DLD1 (cell line): ENCODE measurements around the gene PPP4R4.

Experiments used
- in situ Hi-C: cut with HindIII; loops from 2 replicates; pipeline ENCODE4 v1.10.0; 2017; ENCODE audit warnings: low sequenced_read_pairs

Gene PPP4R4, protein sequence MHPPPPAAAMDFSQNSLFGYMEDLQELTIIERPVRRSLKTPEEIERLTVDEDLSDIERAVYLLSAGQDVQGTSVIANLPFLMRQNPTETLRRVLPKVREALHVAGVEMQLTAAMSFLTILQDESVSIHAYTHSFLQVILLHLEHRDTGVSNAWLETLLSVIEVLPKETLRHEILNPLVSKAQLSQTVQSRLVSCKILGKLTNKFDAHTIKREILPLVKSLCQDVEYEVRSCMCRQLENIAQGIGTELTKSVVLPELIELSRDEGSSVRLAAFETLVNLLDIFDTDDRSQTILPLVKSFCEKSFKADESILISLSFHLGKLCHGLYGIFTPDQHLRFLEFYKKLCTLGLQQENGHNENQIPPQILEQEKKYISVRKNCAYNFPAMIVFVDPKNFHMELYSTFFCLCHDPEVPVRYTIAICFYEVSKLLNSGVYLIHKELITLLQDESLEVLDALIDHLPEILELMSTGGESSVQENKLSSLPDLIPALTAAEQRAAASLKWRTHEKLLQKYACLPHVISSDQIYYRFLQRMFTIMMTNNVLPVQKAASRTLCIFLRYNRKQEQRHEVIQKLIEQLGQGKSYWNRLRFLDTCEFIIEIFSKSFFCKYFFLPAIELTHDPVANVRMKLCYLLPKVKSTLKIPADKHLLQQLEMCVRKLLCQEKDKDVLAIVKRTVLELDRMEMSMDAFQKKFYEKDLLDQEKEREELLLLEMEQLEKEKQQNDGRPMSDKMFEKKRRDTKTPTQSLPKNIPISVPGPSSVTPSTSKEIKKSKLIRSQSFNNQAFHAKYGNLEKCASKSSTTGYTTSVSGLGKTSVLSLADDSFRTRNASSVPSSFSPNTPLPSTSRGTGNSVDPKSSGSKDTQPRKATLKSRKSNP

DNA sequence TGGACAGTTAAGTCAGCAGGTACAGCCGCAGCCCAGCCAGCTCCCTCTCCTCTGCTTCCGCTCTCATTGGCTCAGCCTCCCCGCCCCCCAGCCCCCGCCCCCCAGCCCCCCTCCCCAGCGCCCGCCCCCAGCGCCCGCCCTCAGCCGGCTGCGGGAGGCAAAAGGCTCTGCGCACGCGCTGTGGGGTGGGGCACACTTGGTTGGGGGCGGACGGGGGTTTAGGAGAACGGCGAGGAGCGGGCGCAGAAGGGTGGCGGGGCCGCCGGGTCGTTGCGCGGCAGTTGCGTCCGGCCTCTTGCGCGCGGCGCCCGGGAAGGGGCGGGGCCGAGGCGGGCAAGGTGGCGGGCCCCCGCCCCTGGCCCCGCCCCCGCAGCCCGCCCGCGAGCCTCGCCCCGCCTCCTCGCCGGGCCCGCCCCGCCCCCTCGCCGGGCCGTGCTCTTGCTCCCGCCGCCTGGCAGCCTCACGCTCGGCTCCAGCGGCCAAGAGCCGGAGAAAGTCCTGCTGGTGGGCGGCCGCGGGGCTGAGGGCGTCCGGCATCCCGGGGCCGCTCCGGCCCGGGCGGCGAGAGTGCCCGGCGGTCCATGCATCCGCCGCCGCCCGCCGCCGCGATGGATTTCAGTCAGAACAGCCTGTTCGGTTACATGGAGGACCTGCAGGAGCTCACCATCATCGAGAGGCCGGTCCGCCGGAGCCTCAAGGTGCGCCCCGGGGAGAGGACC is at the start of gene PPP4R4:
PPP4R4 (plus strand) TSS at position 438 of the 719 bp plus-strand sequence; CDS start at position 582, 144 bp downstream.
- in situ Hi-C loops: no loop called here

GRCh38 chr14:94124582-94125377 is 49.3 kb upstream of the PPP4R4 start:
- in situ Hi-C loops: no loop called here

- in situ Hi-C loops: no loop called here
Observed at GRCh38 chr14:94125659-94126418, 48.3 kb upstream of the PPP4R4 start.

DNA sequence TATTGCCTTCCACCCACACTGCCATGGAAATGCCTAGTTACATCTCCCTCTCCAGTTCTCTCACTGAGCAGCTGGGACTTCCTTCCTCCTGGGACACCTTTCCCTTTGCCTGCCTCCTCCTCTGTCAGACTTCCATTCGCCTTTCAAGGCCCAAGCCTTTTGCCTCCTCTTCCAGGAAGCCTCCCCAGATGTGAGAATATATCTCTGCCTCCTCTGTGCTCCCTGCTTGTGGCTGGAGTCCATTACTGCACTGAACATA is 47.8 kb upstream of the PPP4R4 start:
- in situ Hi-C loops: no loop called here

GRCh38 chr14:94126800-94127199 is 47.3 kb upstream of the PPP4R4 start:
- in situ Hi-C loops: no loop called here

DNA sequence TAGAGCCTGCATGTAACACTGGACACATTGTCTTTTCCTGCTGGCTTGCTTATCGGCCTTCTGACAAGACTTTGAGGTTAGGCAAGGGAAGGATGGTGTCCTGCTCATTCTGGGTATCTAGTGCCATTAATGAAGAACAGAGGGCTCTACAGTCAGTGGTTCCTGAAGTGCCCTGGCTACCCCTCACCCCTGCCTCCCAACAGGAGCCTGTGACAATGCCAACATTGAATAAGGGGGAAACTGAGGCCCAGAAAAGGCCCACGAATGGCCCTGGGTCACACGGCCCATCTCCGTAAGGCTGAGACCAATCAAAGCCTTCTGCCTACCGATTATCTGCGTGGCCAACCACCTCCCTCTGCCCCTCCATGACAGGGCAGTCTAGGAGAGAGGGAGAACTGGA is 46.8 kb upstream of the PPP4R4 start:
- in situ Hi-C loops: no loop called here

DNA sequence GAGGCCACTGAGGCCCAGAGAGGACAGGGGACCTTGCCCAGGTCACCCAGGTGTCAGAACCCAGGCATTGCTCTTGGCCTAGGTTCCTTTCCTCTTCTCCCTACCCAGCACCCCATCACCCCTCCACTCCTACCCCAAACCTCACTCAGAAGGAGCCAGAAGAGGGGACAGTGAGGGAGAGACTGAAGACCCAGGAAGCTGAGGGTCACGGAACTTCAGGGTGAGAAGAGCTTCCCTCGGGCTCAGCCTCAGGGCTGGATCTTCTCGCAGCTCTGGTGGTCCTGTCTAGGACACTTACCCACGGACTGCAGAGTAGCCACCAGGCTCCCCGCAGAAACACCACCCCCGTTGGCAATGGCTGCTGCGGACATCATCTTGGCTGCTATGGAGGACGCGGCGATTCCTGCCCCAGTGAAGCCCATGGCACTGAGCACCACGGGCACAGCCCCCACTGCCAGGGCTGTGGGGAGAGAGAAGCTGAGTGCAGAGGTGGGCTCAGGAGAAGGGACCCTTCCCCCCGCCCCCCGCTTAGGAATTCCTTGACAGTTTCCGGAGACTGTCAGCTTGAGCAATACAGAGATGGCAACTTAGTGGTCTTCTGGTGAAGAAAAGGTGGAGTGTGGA is 45.8 kb upstream of the PPP4R4 start:
- in situ Hi-C loops: no loop called here

DNA sequence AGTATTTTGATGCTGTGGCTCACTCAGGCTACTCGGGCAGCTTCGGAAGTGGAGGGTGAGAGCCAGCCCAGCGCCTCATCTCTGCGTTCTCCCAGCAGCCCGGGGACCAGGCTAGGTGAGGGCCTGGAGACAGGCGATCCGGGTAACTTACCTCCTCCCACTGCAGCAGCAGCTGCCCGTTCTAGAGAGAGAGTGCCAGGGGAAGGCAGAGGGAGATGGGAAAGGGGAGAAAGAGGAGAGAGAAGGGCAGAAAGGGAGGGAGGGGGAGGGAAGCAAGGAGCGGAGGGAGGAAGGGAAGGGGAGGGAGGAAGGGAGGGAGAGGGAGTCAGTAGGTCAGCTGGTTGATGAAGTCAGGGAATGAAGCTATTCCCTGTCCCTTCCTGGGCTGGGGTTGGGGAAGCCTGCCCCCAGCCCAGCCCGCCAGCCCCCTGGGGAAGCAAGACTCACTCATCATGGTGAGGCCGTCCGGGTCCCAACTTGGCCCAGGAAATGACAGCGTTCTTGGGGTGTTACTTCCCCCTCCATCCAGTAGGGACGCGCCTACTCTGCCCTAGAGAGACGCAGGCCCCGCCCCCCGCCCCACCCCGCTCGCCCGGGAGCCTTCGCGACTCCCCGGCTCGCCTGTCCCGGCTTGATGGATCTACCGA is 44.9 kb upstream of the PPP4R4 start, which contains the start of gene IFI27L2:
IFI27L2 (minus strand) TSS at position 494 of the 647 bp plus-strand sequence; CDS start at position 454, 40 bp downstream.
- in situ Hi-C loops: no loop called here

- in situ Hi-C loops: no loop called here
Observed at GRCh38 chr14:94129758-94130414, 44.2 kb upstream of the PPP4R4 start.

DNA sequence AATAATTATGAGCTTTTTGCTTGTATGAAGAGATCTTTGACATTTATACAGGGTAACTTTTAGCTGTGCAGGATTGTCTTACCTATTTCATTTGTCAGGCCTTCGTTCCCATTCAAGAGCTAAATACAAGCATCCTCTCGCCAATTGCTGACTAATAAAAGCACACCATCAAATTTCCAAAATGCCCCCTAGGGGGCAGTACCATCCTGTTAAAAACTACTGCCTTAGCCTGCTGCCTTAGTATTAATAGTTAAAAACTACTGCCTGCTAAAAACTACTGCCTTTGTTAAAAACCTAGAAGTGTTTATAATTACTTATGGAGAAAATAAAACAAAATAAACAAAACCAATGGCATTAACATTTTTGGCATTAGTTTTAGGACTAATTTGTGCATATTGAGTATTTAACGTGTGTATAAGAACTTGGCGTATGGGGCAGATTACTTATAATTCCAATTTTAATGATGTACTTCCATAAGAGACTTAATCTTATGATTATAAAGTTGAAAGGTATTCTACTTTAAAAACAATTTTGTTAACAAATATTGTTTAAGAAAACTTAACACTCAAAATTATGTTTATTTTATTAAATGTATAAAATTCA is 41.7 kb upstream of the PPP4R4 start:
- in situ Hi-C loops: no loop called here

- in situ Hi-C loops: no loop called here
Observed at GRCh38 chr14:94135476-94135875, 38.6 kb upstream of the PPP4R4 start.

- in situ Hi-C loops: no loop called here
Observed at GRCh38 chr14:94136575-94137331, 37.4 kb upstream of the PPP4R4 start.

GRCh38 chr14:94138251-94138650 is 35.9 kb upstream of the PPP4R4 start:
- in situ Hi-C loops: no loop called here

- in situ Hi-C loops: no loop called here
Observed at GRCh38 chr14:94139006-94139405, 35.1 kb upstream of the PPP4R4 start.

DNA sequence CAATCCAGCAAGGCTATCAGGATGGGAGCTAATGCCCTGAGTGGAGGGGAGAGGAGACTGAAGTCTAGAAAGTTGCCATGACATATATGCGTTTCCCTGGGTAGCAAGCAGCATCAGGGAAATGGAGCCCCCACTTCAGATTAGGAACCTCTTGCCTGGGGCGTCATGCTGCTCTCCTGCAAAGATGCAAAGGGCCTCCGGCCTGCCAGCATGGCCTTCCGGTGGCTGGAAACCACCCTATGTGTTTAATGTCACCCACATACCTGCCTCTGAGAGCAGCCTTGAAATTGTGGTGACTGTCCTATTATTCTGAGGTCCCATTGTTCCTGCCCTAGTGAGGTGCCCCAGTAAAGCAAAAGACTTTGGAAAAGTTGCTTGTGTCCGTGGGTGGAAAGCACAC is 34.7 kb upstream of the PPP4R4 start:
- in situ Hi-C loops: no loop called here

DNA sequence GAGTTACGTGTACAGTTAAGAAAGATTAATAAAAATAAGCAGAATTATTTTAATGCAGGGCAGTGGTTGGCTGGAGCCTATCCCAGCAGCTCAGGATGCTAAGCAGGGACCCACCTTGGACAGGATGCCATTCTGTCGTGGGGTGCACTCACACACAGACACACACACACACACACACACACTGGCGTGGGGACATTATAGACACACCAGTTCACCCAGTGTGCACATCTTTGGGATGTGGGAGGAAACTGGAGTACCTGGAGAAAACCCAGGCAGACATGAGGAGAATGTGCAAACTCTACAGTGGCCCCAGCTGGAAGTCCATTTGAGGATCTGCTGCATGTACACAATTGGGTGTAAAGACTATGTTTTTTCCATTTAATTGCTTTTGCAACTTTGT is 31.9 kb upstream of the PPP4R4 start:
- in situ Hi-C loops: no loop called here

DNA sequence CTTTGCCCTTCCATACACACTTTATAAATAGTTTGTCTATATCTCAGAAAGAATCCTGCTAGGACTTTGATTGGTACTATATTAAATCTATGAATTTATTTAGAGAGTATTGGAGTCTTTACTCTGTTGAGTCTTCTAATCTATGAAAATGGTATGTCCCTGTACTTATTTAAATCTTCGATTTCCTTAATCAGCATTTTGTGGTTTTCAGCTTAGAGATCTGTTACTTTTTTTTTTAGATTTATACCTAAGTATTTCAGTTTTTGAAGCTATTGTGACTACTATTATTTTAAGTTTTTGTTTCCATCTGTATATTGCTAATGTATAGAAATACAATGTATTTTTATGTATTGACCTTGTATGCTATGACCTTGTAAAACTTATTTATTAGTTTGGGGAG is 31.3 kb upstream of the PPP4R4 start:
- in situ Hi-C loops: no loop called here
